Fibroblast of peridontal ligament (primary cell): Measurements from ENCODE around the gene NFYC.

ENCODE experiments used
- DNase-seq: peaks from one replicate; pipeline ENCODE4 v3.0.0-alpha.2; 2010; ENCODE audit errors: extremely low read depth

NFYC gene

GRCh38 chr1:40738831-40739230 is 47.3 kb downstream of the NFYC start:
- DNase-seq: no peak

GRCh38 chr1:40739455-40740008 is 48.0 kb downstream of the NFYC start:
- no peak for DNase-seq

GRCh38 chr1:40740039-40740996 is 48.8 kb downstream of the NFYC start:
- DNase-seq: no peak

- no peak for DNase-seq
Measured at GRCh38 chr1:40740997-40741736, 49.7 kb downstream of the NFYC start.

- DNase-seq: no peak
Measured at GRCh38 chr1:40742363-40743061, 51.0 kb downstream of the NFYC start.

- no peak for DNase-seq
Measured at GRCh38 chr1:40743452-40743851, 51.9 kb downstream of the NFYC start.

GRCh38 chr1:40743860-40744259 is 52.4 kb downstream of the NFYC start:
- no peak for DNase-seq

- peak; percentile 85 for DNase-seq
Measured at GRCh38 chr1:40745176-40745575, 53.7 kb downstream of the NFYC start.

- no peak for DNase-seq
Measured at GRCh38 chr1:40746344-40747090, 55.0 kb downstream of the NFYC start.

- no peak for DNase-seq
Measured at GRCh38 chr1:40748841-40749718, 57.6 kb downstream of the NFYC start.

- no peak for DNase-seq
Measured at GRCh38 chr1:40749817-40750216, 58.3 kb downstream of the NFYC start.

- DNase-seq: no peak
Measured at GRCh38 chr1:40750451-40750908, 59.0 kb downstream of the NFYC start.

- DNase-seq: no peak
Measured at GRCh38 chr1:40751802-40752201, 60.3 kb downstream of the NFYC start.

GRCh38 chr1:40753142-40753882 is 61.8 kb downstream of the NFYC start:
- DNase-seq: no peak

- no peak for DNase-seq
Measured at GRCh38 chr1:40754201-40754600, 62.7 kb downstream of the NFYC start.

GRCh38 chr1:40755067-40755466 is 63.6 kb downstream of the NFYC start:
- no peak for DNase-seq

GRCh38 chr1:40756523-40756922 is 65.0 kb downstream of the NFYC start:
- no peak for DNase-seq

GRCh38 chr1:40757084-40757483 is 65.6 kb downstream of the NFYC start:
- no peak for DNase-seq

GRCh38 chr1:40758004-40758403 is 66.5 kb downstream of the NFYC start:
- no peak for DNase-seq
